GM18870 (cell line): ENCODE results near the gene MCOLN2.
"Not testable (repeated sequence)": the region's sequence is repeated elsewhere in the genome, so short reads cannot be mapped to it uniquely, and the experiment has no call there.

ENCODE experiments used
- ATAC-seq: cut with Tn5 transposase; IDR thresholded peaks from one replicate; pipeline ENCODE4 v1.9.1; 2021; ENCODE audit warnings: moderate library complexity; ENCODE audit not compliant: unreplicated experiment

MCOLN2 gene

GRCh38 chr1:84996846-84997666 is at the start of gene MCOLN2:
Gene MCOLN2 (minus strand): TSS chr1:84997113. CDS start chr1:84996872, 241 bp downstream.
- ATAC-seq = no peak

DNA sequence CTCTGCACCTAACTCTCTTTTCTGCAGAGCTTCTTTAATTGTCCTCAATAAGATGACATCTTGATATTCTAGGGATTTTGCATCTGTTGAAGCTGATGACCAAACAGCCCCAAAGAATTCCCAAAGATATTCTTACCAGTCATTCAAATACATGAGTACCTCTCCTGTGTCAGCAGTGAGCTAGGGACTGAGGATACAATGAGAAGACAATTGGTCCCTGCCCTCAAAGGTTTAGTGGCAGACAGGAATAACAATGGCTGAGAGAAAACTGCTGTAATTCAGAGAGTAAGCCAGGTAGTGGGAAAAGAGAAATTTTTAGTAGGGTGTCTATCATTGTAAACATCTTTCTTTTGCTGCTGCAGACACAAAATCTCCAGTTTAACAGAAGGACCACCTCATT is 45.5 kb upstream of the MCOLN2 start:
- ATAC-seq = no peak

GRCh38 chr1:85041793-85042192 is 44.9 kb upstream of the MCOLN2 start:
- no peak for ATAC-seq

DNA sequence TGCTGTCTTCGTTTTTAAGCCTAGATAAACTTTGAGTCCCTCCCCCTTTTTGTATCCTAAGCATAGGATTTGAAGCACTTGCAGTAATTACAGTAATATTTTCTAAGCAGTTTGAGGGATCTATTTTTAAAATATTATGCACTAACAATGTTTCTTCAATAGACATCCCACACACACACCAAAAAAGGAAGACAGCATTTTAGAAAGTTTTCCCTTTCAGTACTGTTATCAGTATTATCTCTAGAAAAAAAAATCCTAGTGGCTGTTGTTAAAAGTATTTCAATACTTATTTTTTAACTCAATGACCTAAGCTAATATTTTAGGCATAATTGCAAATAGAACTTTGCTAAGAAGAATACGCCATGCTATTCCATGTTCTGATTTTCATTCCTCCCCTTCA is 36.3 kb upstream of the MCOLN2 start:
- ATAC-seq = no peak

DNA sequence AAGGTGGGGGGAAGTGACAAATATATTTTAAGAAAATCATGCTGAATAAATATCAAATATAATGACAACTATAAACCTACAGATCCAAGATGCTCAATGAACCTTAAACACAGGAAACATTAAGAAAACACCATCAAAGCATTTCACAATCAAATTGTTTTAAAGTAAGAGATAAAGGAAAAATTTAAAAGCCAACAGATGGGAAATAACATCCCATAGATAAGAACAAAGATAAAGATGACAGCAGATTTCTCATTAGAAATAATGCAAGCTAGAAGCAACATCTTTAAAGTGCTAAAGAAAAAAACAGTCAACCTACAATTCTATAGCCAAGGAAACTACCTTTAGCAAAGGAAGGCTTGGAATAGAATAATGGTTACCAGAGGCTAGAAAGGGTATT is 33.6 kb upstream of the MCOLN2 start:
- no peak for ATAC-seq

DNA sequence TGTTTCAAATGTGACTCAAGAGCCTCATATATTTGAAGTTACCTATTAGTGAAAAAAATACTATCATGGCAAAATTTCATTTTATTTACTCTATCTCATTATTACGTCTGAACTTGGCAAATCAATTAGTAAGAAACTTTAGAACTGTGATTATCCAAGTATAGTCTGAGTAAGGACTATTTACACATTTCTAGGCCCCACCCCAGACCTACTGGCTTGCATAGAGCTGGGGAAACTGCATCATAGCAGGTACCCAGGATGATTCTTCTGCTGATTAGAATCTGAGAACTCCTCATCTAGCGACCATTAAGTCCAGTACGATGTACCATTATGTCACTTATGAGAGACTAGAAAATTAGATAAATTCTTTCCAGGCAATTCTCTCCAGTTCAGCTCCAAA is 31.2 kb upstream of the MCOLN2 start:
- no peak for ATAC-seq

DNA sequence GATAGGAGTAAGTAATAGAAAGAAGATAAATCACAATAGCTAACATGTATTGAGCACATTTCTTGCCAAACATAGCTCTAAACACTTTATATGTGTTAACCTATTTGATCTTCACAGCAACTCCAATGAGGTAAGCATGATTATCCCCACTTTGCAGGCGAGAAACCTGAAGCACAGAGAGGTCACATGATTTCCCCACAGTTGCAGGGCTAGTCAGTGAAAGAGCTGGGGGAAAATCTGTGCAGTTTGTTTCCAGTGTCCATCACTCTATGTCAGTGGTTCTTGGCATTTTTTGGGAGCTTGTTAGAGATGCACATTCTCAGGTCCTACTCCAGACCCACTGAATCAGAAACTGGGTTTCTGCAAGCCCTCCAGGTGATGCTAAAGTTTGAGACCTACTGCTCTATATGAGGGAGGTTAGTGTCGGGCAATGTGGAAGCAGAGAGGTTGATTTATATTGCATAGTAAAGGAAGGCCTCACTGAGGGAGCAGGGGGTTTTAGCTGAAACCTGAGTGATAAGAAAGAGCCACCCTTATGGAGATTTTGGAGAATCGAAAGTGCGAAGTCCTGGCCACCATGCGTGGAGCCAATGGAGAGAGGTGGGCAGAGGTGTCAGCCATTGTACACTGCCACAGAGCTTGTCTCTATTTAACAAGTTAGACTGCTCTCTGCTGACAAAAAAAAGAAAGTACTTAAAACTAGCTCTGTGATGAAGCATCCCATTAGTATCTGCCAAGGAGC is 30.5 kb upstream of the MCOLN2 start:
- peak; percentile 86 for ATAC-seq

DNA sequence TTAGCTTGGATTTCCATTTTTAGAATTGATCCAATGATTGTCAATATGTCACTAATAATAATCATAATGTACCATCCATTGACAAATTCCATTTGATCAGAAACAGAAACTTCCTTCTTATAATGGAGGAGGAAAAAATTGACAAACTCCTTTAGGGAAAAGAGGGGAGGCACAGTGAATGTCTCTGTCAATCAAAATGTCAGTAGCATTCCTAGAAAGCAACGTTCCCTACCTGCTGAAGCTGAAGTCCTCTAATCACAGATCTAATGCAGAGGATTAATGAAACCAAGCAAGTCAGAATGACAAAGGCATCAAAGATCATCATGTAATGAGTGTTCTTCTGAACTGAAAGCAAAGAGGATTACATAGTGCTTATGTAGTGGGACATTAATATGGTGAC is 29.0 kb upstream of the MCOLN2 start:
- no peak for ATAC-seq

GRCh38 chr1:85024736-85025135 is 27.8 kb upstream of the MCOLN2 start:
- ATAC-seq = no peak

- no peak for ATAC-seq
Measured at GRCh38 chr1:85022700-85023099, 25.8 kb upstream of the MCOLN2 start.

DNA sequence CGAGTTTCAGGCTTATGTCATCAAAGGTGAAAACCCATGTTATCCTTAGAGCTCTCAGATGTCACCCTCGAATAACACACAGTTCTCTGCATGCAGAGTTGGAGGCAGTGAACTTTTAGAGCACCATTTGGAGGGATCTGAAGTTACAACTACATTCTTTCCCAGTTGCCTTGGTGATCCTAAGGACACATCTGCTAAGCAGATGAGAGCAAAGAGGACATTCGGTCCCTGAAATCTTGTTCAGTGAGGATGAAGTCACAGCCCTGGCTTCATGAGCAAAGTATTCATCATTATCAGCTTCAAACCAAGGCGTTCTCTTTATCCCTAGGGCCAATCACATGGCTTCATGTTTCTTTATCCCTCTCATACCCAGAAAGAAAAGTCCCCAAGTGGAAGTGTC is 23.1 kb upstream of the MCOLN2 start:
- ATAC-seq = no peak

DNA sequence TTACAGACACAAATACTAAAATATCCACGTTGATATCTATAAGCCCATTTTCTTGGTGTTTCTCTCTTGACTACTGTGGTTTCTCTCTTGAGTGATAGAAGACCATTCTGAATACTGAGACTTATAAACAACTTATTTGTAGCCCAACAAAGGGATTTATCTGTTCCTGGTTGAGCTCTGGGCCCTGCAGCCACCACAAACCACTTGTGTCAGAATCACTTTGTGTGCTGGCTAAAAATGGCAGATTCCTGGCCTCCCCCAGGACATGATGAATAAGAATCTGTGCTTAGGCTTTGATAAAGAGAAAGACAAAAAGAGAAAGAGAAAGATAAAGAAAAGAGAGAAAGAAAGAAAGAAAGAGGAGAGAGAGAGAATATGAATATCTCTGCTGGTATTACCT is 18.9 kb upstream of the MCOLN2 start:
- no peak for ATAC-seq

- ATAC-seq = not testable (repeated sequence)
Measured at GRCh38 chr1:85005641-85006040, 8.7 kb upstream of the MCOLN2 start.

- ATAC-seq = no peak
Measured at GRCh38 chr1:85001742-85002141, 4.8 kb upstream of the MCOLN2 start.

DNA sequence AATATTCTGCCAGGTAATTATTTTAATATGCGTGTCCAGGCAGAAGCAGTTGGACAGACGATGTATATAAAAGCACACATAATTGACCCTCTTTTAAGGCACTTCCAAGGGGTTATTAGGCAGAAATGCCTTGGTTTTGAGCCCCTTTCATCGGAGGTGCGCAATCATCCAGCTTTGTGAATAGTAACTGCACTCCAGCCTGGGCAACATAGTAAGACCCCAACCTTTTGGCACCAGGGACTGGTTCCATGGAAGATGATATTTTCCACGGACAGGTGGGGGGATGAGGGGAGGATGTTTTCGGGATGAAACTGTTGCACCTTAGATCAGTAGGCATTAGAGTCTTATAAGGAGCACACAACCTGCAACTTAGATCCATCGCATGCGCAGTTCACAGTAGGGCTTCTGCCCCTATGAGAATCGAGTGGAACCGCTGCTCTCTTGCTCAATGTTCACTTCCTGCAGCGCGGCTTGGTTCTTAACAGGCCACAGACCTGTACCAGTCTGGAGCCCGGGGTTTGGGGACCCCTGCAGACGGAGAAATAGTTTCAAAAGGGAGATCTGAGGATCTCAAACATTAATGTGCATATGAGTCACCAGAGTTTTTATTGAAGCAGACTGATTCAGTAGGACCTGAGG is 1.8 kb upstream of the MCOLN2 start:
- no peak for ATAC-seq

- no peak for ATAC-seq
Measured at GRCh38 chr1:84997667-84998600, 1.0 kb upstream of the MCOLN2 start.

DNA sequence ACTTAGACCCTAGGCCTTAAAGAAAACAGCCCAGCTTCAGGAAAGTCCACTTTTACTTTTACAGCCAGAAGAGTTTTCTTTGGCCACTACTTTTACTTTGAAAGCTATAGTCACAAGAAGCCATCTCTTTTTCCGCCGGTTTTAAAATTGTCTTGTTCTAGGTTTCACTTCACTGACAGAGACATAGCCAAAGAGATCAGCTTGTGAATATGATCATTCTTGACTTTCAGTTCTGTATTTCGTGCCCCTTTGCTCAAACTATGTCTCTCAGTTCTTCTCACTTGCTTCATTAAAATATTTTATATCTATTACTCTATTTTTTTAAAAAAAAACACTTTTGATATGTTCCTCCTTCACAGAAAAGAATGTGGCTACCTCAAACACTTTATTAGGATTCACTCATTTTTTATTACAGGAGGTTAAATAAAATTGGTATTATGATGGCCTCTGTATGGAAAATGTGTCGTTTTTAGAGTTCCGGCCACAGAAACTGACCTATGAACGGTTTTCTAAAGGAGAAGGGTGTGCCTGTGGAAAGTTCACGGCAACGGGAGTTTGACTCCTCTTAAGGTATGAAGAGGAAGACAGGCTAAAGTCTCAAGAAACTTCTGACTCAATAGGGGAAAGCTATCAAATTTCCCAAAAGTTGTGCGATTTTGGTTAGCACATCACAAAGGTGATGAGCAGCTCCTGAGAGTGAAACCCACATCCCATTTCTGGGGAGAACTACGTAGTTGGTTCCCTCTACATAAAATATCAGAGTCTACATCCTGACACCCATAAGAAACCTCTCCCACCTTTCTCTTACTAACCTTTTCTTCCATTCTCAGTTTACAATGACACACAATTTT is 1.2 kb downstream of the MCOLN2 start:
- ATAC-seq = peak; percentile 47

DNA sequence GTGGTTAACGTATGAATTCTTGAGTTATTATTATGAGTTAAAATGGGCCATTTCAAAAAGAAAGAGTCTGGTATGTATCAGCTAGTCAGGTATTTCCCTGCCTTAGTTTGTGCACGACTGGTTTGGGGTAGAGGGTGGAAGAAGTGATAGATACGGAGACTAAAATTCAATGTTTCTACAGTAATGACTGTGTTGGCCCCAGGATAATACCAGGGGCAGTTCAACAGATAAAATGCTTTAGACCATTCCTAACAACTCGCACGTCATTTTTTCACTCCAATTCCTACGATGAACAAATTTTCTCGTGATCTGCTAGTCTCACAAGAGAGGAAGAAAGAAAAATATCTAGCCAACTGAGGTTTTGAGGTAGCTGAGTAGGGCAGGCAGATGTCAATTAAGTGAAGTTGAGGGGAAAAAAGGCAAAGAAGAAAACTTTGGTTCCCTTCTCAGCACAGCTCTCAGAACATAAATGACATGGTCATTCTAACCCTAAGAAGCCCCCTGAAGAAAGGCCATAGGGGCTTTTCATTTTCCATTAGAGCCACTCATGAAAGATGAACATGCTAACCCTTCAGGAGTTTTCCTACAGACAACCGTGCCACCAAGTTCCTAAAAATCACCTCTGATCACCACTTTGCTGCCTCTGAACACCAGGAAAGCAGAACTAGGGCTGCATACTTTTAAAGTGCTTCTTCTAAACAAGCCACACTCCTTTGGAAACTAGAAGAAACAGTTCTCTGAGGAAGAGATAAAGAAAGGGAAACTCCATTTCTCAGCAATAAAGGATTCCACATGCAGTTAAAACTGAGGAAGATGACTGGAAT is 5.6 kb downstream of the MCOLN2 start:
- ATAC-seq = peak; percentile 44

- ATAC-seq = peak; percentile 77
Measured at GRCh38 chr1:84988588-84988987, 8.3 kb downstream of the MCOLN2 start.
